HL-60 (cell line): Measurements from ENCODE around the gene HLA-DPB1.
A peak's percentile ranks its signal among the peaks of the same experiment; 100 is the strongest.
"Not testable (repeated sequence)": the region's sequence is repeated elsewhere in the genome, so short reads cannot be mapped to it uniquely, and the experiment has no call there.

ENCODE experiments used
- DNase-seq, 2 experiments: peaks; one replicate each; pipeline ENCODE4 v3.0.0-alpha.2; 2010 to 2020; ENCODE audit warnings: low read depth in 1 of 2, low spot score in 1 of 2
- H3K27ac ChIP-seq: fragments of 250-450 bp; sonication (Bioruptor Pico); replicated peaks from 2 replicates; pipeline ENCODE4 v1.5.1; 2020; ENCODE audit warnings: mild to moderate bottlenecking, moderate library complexity
- H3K27me3 ChIP-seq: fragments of 250-450 bp; sonication (Bioruptor Pico); 2 replicates; pipeline ENCODE4 v1.5.1; 2021; ENCODE audit warnings: mild to moderate bottlenecking, moderate library complexity; ENCODE audit not compliant: insufficient read depth, poor library complexity, severe bottlenecking
- H3K4me3 ChIP-seq: replicated peaks from 2 replicates; pipeline ENCODE4 v1.5.1; 2011; ENCODE audit warnings: mild to moderate bottlenecking, control low read depth, low read length; ENCODE audit not compliant: insufficient read depth
- CTCF ChIP-seq: IDR thresholded peaks from one replicate; pipeline ENCODE4 v1.5.1; 2011; ENCODE audit warnings: low read length, control low read depth, inconsistent platforms; ENCODE audit not compliant: insufficient read depth
- GABPA ChIP-seq: IDR thresholded peaks from 2 replicates; pipeline ENCODE4 v1.6.1; 2012; ENCODE audit warnings: low read depth
- POLR2AphosphoS5 ChIP-seq: IDR thresholded peaks from 2 replicates; pipeline ENCODE4 v1.6.1; 2012; ENCODE audit warnings: low read depth
- REST ChIP-seq: IDR thresholded peaks from 2 replicates; pipeline ENCODE4 v1.6.1; 2012; ENCODE audit warnings: low read depth; ENCODE audit not compliant: insufficient replicate concordance
- SPI1 ChIP-seq: IDR thresholded peaks from 2 replicates; pipeline ENCODE4 v1.6.1; 2012; ENCODE audit warnings: low read depth, mild to moderate bottlenecking, borderline replicate concordance

HLA-DPB1 gene

GRCh38 chr6:33057222-33058150, 18.3 kb upstream of the HLA-DPB1 start:
- Histone ChIP-seq H3K4me3 (no peak overlapping the region), H3K27ac (no peak overlapping the region), H3K27me3 (no peaks in the 10 kb centered on the region)
- TF ChIP-seq POLR2AphosphoS5, result no peak
- TF ChIP-seq SPI1, result no peak
- no peak for TF ChIP-seq REST
- TF ChIP-seq GABPA, result no peak
- TF ChIP-seq CTCF, result no peak
- no peak for DNase-seq

GRCh38 chr6:33061987-33062386, 13.8 kb upstream of the HLA-DPB1 start:
- Histone ChIP-seq H3K4me3 (no peak overlapping the region), H3K27ac (no peak overlapping the region), H3K27me3 (no peaks in the 10 kb centered on the region)
- TF ChIP-seq REST (peak; percentile 73), CTCF (no peak), GABPA (no peak), SPI1 (peak; percentile 88), POLR2AphosphoS5 (no peak)
- DNase-seq, result peak in 1 of 2 experiments; percentile 38

- H3K27ac ChIP-seq, H3K27me3 ChIP-seq, DNase-seq, H3K4me3 ChIP-seq: not testable (repeated sequence)
Measured at GRCh38 chr6:33063435-33063834, 12.4 kb upstream of the HLA-DPB1 start.

GRCh38 chr6:33064723-33065122, 11.1 kb upstream of the HLA-DPB1 start:
- peaks cover under 1% of the 10 kb centered on the region for H3K27me3 ChIP-seq
- no peak for TF ChIP-seq SPI1
- no peak for DNase-seq
- H3K4me3 ChIP-seq, result no peak overlapping the region
- no peak overlapping the region for H3K27ac ChIP-seq

GRCh38 chr6:33065312-33065711, 10.5 kb upstream of the HLA-DPB1 start:
- TF ChIP-seq GABPA, result no peak
- no peak for TF ChIP-seq REST
- TF ChIP-seq CTCF, result no peak
- no peak for TF ChIP-seq POLR2AphosphoS5
- TF ChIP-seq SPI1, result no peak
- DNase-seq, result no peak
- Histone ChIP-seq H3K27me3 (peaks cover 2% of the 10 kb centered on the region), H3K4me3 (no peak overlapping the region), H3K27ac (no peak overlapping the region)
